GF-D8 (cell line): ENCODE results near the gene PCSK7.
"Not testable (repeated sequence)": the region's sequence is repeated elsewhere in the genome, so short reads cannot be mapped to it uniquely, and the experiment has no call there.

Experiments
- DNase-seq: peaks from one replicate; lab custom pipeline; 2025; lab: John Stamatoyannopoulos, UW

PCSK7 gene

DNA sequence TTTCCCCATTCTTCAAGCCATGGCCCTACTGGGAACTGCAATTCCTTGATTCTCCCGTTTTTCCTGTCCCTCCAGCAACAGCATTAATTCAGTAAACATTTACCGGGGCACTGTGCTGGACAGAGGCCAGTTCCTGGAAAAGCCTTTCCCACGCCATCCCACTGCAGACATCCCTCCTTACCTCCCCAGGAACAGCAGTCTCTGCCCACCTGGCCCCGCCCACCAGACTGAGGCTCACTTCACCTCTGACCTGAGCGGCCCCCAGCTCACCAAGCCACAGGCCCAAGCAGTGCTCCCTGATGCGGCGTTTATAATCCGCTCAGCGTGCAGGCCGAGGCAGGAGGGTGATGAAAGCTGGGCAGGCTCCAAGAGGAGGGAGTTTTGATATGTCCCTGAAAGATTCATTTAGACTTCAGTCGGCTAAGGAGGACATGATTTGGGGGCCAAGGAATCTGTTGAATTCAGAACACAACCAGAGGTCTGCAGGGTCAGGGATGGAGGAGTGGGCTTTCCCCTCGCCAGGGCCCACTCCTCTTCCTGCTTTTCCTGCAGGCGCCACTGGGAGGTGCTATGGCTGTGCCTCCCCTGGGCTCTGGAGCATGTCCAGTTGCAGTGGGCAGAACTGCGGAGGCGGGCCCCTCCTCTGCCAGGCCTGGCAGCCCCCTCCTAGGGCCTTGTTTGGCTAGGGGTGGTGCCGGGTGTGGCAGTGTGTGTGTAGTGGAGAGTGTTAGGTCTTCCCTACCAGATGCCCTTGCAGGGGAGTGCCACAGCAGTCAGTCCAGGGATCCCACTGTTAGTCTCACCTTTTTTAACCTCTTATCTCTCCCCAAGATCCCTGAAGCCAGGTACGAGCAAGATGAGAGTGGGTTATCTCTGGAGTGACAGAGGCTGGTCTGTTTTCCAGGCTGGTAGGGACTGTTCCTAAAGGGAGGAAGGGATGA is 34.1 kb downstream of the PCSK7 start:
- DNase-seq = no peak

DNA sequence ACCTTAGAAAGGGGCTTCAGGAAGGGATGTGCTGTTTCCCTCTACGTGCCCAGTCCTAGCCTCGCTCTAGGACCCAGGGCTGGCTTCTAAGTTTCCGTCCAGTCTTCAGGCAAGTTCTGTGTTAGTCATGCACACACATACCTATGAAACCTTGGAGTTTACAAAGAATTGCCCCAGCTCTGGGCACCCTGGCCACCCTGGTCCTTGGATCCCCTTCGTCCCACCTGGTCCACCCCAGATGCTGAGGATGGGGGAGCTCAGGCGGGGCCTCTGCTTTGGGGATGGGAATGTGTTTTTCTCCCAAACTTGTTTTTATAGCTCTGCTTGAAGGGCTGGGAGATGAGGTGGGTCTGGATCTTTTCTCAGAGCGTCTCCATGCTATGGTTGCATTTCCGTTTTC is 34.9 kb downstream of the PCSK7 start:
- DNase-seq = no peak

DNA sequence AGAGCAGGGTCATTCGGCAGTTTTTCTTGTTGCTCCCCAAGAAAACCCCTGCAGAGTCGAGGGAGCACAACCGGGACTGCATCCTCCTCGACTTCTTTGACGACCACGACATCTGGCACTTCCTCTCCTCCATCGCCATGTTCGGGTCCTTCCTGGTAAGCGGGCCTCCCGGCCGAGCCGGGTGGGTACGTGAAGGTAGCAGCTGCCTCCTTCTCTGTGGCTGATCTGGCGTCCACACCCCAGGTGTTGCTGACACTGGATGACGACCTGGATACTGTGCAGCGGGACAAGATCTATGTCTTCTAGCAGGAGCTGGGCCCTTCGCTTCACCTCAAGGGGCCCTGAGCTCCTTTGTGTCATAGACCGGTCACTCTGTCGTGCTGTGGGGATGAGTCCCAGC is 36.1 kb downstream of the PCSK7 start:
- no peak for DNase-seq

DNA sequence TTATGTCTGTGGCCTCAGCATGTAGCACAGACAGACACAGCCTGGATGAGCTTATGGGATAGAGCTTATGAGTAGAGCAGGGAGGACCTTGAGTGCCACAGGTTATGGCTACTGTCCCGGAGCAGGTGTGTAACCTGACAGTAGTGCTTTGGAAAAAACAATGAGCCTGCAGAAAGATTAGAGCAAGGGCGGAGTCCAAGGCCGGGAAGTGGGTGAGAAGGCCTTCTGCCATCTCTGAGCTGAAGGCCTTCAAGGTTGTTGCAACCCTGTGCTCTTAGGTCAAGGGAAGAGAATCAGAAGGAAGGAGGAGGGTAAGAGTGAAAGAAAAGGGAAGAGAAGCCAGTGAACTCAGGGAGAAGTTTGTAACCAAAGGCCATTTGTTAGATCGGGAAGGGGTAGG is 36.6 kb downstream of the PCSK7 start:
- DNase-seq = no peak

DNA sequence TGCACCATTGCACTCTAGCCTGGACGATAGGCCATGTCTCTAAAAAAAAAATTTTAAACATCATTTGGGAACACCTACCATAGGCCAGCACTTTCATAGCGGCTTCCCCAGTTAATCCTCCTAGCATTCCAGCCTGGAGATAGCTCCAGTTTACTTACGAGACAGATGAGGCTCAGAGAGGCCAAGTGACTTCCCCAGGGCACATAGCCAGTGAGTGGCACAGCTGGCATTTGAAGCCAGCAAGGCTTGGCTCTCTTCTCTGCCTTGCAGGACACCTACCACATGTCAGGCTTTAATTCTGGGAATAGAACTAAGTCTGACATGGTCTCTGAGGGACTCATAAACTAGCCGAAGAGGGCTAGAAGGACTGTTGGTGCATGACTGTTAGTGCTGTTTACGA is 37.6 kb downstream of the PCSK7 start:
- no peak for DNase-seq

DNA sequence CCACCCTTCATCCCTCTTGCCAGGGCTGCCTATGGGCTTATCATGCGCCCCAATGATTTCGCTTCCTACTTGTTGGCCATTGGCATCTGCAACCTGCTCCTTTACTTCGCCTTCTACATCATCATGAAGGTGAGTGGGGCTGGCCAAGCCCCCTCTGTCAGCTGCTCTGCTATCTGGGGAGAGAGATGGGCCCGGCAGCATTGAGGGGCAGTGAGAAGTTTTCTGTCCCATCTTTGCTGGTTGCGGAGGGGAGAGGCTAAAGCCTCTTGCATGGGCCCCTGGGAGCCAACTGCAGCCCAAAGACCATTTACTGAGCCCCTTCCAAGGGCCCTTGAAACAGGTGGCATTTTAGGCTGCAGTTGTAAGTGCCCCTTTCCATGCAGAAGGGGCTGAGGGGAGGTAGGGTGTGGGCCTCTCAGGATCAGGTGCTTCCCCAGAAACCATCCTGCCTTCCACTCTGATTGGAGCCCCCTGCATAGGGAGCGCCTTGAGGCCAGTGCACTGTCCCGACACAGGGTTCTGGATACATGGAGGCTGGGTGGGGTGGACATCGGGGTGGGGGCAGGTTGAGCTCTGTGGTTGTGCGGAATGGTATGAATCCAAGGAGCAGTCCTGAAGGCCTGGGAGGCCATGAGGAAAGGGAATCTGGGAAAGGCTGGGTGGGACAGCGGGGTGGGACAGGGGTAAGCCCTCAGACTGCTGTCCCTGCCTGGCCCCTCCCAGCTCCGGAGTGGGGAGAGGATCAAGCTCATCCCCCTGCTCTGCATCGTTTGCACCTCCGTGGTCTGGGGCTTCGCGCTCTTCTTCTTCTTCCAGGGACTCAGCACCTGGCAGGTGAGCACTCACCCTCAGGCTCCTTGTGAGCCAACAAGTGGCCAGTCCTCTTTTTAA is 38.5 kb downstream of the PCSK7 start:
- DNase-seq = no peak

DNA sequence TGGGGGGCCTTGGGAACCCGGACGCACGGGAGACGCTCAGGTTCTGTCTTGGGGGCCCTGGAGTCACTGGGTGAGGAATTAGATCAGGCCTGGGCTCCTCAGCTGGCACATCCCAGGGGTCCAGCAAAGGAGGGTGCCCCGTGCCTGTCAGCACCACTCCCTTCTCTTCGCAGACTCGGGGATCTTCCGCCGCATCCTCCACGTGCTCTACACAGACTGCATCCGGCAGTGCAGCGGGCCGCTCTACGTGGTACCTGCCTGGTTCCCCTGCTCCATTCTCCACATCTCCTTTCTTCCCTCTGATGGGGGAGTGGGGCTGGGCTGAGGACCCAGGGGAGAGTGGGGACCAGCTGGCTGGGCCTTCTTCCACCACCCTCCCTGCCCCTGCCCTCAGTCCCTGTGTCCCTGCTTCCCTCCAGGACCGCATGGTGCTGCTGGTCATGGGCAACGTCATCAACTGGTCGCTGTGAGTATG is 39.4 kb downstream of the PCSK7 start:
- no peak for DNase-seq

DNA sequence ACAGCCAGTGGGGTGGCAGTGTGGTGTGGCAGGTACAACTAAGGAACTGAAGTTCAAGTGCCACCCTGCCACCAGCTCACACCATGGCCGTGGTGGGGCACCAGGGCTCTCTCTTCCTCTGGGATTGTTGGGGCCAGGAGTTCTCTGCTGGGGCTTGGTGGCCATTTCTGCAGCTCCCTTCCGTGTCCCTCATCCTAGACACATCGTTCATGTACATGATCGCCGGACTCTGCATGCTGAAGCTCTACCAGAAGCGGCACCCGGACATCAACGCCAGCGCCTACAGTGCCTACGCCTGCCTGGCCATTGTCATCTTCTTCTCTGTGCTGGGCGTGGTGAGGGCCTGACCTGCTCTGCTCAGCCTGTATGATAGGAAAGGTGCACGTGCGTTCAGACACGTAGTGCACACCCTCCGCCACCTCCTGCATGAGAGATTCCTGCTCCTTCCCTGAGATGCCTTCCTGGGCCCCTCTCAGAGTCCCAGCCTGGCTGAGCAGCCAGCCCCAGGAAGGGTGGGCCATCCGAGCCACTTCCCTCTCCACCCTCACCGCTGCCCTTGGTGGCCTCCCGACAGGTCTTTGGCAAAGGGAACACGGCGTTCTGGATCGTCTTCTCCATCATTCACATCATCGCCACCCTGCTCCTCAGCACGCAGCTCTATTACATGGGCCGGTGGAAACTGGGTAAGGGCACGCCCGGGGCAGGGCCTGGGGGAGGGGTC is 40.0 kb downstream of the PCSK7 start:
- DNase-seq = no peak

DNA sequence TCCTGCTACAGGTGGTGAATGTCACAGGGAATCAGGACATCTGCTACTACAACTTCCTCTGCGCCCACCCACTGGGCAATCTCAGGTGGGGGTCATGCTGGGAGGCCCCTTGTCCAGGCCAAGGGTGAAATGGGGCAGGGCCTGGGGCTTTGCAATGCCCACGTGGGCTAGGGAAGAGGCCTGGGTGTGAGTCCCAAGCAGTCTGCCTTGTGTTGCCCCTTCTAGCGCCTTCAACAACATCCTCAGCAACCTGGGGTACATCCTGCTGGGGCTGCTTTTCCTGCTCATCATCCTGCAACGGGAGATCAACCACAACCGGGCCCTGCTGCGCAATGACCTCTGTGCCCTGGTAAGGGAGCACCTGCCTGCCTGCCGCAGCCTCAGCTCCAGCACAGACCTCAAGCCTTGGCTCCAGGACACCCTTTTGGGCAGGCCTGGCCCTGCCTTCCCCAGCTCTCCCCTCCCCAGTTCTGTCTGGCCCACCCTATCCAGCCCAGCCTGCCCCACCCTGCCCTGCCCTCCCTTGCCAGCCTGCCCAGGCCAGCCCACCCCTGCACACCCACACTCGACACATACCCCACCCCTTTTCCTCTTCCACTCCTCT is 41.8 kb downstream of the PCSK7 start:
- DNase-seq = no peak

DNA sequence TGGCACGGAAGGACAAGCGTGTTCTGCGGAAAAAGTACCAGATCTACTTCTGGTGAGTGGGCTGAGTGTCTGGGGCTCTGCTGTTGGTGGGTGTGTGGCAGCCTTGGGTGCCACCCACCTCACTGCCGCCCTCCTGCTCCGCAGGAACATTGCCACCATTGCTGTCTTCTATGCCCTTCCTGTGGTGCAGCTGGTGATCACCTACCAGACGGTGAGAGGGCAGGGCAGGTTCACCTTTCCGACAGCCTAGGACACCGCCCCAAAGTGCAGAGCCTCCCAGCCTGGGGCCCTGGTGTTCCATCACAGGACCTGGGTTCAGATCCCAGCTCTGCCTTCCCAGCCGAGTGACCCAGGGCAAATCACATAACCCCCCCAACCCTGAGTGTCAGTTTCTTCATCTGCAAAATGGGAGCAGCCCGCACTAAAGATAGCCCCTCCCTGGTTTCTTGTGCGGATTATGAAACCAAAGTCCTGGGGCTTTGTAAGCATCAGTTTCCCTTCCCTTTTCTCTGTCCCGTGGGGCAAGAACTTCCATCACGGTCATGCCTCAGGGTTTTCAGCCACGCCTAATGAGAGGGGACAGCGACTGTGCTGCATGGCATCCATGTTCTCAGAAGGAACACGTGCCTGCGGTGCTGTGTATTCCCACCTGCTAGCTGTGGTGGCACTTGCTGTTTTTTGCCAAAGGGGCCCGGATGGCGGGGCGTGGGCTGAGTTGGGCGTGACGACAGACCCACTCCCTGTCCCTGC is 42.5 kb downstream of the PCSK7 start:
- no peak for DNase-seq

DNA sequence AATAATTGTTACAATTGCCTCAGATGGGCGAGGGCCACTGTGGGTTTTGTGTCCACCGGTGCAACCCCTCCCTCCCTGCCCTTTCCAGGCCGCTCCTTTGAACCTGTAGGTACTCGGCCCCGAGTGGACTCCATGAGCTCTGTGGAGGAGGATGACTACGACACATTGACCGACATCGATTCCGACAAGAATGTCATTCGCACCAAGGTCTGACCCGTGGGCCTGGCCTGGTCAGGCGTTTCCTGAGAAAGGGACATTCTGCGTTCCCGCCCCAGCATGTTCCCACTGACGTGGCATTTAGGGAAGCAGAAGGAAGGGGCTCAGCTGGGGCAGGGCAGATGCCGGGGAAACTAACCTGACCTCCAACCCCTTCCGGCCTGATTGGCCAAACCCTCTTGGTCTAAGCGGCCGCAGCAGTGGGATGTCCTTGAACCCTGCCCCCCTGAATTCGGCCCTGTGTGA is 43.2 kb downstream of the PCSK7 start:
- no peak for DNase-seq

DNA sequence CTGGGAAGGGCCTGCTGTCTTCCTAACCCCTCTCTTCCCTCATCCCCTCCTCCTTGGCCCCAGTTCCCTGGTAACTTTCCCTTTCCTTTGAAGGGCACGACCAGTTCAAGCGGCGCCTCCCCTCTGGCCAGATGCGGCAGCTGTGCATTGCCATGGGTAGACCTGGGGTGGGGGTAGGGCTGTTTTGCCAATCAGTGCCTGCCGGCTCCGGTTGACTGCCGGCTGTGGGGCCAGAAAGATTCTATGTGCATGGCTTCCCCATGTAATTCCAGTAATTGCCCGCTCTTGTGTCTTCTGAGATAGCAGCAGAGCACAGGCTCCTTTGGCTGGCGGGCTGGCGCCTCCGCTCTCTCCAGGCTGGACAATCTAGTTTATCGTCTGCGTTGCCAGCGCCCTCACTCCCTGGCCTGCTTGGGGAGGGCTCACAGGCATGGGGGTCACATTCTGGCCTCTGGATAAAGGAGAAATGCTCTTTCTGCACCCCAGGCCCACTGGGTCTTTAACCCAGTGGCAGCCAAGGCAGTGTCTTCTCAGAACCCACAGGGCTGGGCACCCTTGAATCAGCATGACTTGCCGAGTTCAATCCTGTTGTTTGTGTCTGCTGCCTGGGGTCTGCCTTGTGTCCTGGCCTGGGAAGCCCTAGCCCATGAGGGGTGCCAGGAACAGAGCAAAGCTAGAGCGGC is 43.9 kb downstream of the PCSK7 start:
- no peak for DNase-seq

DNA sequence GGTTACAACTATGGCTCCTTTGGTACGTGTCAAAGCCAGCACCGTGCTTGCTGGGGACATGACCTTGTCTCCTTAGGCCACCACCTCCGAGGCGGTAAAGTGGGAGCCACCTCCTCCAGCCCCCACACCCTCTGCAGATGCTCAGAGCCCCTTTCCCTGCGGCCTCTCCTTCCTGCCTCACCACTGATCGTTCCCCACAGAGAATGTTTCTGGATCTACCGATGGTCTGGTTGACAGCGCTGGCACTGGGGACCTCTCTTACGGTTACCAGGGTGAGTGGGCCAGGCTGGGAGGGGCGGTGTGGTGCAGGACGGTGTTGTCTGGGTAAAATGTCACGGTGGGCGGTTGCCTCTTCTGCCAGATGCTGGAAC is 44.5 kb downstream of the PCSK7 start:
- DNase-seq = no peak

DNA sequence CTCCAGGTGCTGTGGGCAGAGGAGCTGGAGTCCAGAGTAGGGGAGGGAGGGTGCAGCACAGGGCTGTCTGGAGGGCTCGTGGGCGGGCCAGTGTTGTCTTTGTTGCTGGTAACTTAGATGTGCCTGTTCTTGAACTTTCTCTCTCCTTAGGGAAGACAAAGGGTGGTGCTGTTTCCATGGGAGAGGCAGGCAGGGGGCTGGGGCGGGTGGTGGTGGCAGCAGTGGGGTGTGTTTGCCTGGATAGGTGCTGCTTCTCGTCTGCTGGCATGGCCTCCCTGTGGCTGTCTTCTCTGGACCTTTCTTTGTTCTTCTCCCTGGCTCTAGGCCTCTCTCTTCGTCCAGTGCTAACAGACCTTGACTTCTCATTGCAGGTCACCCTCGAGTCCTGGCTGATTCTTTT is 44.9 kb downstream of the PCSK7 start:
- DNase-seq = no peak

DNA sequence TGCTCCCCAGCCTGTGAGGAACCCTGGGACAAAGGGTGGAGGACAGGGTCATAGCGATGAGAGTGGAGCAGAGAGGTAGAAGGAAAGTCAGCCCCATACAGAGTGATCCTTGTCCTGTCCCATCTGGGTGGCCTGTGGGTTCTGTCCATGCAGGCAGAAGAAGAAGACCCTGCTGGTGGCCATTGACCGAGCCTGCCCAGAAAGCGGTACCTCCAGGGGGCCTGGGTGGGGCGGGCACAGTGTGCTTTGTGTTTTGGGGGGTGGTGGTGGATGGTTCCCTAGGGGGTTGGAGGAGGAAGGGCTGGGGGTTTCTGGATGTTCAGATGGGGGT is 45.5 kb downstream of the PCSK7 start:
- no peak for DNase-seq

DNA sequence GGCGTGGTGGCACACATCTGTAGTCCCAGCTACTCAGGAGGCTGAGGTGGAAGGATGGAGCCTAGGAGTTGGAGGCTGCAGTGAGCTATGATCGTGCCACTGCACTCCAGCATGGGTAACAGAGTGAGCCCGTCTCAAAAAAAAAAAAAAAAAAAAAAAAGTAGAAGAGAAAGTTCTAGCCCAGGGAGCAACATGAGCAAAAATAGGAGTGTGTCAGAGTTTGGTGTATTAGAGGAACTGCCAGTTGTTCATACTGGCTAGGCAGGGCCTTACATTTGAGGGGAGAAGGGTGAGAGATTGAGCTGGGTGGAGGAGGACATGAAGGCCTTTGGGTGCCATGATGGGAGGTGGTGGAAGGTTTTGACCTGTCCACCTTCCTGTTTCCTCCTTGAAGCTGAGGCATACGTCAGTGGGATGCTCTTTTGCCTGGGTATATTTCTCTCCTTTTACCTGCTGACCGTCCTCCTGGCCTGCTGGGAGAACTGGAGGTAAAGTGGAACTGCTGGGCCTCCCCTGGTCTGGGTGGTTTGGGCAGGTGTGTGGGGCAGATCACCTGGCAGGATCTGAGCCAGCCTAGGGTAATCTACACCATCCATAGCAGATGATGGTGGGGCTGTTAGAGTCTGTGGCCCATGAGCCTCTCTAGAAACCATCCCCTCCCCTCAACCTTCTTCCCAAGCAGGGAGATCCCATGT is 46.0 kb downstream of the PCSK7 start:
- no peak for DNase-seq

DNA sequence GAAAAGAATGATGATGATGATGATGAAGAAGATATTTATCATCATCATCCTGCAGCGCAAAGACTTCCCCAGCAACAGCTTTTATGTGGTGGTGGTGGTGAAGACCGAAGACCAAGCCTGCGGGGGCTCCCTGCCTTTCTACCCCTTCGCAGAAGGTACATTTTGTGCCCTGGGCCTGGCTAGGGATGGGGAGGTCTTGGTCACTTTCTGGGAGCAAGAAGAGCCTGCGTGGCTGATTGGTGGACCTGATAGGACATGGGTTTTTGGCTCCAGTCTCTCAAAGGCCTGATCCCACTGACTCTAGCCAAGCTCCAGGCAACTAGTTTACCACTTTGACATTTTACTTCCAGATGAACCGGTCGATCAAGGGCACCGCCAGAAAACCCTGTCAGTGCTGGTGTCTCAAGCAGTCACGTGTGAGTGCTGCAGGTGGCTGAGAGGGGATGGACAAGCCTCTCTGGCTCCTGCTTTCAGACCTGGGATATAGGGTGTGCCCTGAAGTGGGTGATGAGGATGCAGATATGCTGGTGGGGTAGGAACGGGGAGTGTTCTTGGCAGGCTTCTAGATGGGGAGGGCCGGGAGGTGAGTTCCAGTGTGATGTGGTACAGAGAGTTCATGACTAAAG is 48.0 kb downstream of the PCSK7 start:
- no peak for DNase-seq

DNA sequence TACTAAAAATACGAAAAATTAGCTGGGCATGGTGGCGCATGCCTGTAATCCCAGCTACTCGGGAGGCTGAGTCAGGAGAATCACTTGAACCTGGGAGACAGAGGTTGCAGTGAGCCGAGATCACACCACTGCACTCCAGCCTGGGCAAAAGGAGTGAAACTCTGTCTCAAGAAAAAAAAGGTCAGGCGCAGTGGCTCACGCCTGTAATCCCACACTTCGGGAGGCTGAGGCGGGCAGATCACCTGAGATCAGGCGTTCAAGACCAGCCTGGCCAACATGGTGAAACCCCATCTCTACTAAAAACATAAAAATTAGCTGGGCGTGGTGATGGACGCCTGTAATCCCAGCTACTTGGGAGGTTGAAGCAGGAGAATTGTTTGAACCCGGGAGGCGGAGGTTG is 48.7 kb downstream of the PCSK7 start:
- DNase-seq = not testable (repeated sequence)

DNA sequence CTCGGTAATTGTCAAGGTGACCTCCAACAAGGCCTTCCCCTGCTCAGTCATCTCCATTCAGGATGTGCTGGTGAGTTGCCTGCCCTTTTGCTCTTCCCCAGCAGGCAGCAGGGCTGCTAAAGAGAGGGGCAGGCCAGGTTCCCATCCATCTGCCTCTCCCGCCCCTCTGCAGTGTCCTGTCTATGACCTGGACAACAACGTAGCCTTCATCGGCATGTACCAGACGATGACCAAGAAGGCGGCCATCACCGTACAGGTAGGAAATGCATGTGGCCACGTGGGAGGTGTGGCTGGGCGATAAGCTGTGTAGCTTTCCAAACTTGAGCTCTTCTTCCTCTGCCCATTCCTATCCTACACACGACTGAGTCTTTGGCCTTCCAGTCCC is 49.3 kb downstream of the PCSK7 start:
- no peak for DNase-seq
